ENCODE data around the gene ZNF41.
"Not testable (repeated sequence)": the region's sequence is repeated elsewhere in the genome, so short reads cannot be mapped to it uniquely, and the experiment has no call there.

Gene ZNF41

GRCh38 chrX:47513034-47513965 is 30.3 kb upstream of the ZNF41 start:
- not testable (repeated sequence) for H3K9me3 ChIP-seq (replicated peaks in 1 of 2; ENCODE audit: control insufficient read depth in 2 of 2, insufficient read depth in 1 of 2, low read depth in 1 of 2, low read length in 2 of 2); H2BK5ac ChIP-seq (ENCODE audit: low read length); H2AK5ac ChIP-seq (ENCODE audit: low read depth, low read length); H4K8ac ChIP-seq (ENCODE audit: low read depth, low read length); H3K36me3 ChIP-seq (replicated peaks in 1 of 2; ENCODE audit: control insufficient read depth in 2 of 2, insufficient read depth in 2 of 2, low read length in 2 of 2); H3K27me3 ChIP-seq (ENCODE audit: control insufficient read depth in 3 of 3, insufficient read depth in 3 of 3, low read depth in 1 of 3, low read length in 3 of 3); H3K4me1 ChIP-seq (ENCODE audit: control insufficient read depth in 2 of 2, insufficient read depth in 1 of 2, low read depth in 1 of 2, low read length in 2 of 2); H3K79me1 ChIP-seq (ENCODE audit: low read depth, low read length); H2BK15ac ChIP-seq (ENCODE audit: low read length); H2BK12ac ChIP-seq (ENCODE audit: low read length); H3K4ac ChIP-seq (ENCODE audit: low read length); DNase-seq (ENCODE audit: low spot score); H3K23ac ChIP-seq (ENCODE audit: low read depth, low read length, poor library complexity); H3K14ac ChIP-seq (ENCODE audit: low read length); H3K27ac ChIP-seq (replicated peaks; ENCODE audit: low read length); H3K18ac ChIP-seq (ENCODE audit: low read length); H3K9ac ChIP-seq (ENCODE audit: low read depth, low read length, poor library complexity); H4K91ac ChIP-seq (ENCODE audit: low read depth, low read length, poor library complexity); H3K4me2 ChIP-seq (ENCODE audit: insufficient read depth, low read length, poor library complexity, severe bottlenecking); H2BK120ac ChIP-seq (ENCODE audit: low read depth, low read length)
- WGBS, 2 donors (ENCODE audit: extremely low coverage in 2 of 2, insufficient read length in 2 of 2, insufficient replicate concordance in 1 of 2): no CpG with 5 or more reads among the region's 70 CpGs
- H2AFZ ChIP-seq (ENCODE audit: low read length): peak overlapping the region; percentile 58
- H3K4me3 ChIP-seq (ENCODE audit: low read length in 2 of 2): peak overlapping the region; percentile 45 to 69

- H4K8ac ChIP-seq (ENCODE audit: low read depth, low read length); H2AK5ac ChIP-seq (ENCODE audit: low read depth, low read length); H4K91ac ChIP-seq (ENCODE audit: low read depth, low read length, poor library complexity); H3K27ac ChIP-seq (replicated peaks; ENCODE audit: low read length); H3K14ac ChIP-seq (ENCODE audit: low read length); DNase-seq (ENCODE audit: low spot score); H3K18ac ChIP-seq (ENCODE audit: low read length); H3K36me3 ChIP-seq (replicated peaks in 1 of 2; ENCODE audit: control insufficient read depth in 2 of 2, insufficient read depth in 2 of 2, low read length in 2 of 2); H3K9ac ChIP-seq (ENCODE audit: low read depth, low read length, poor library complexity); H2BK120ac ChIP-seq (ENCODE audit: low read depth, low read length); H2BK5ac ChIP-seq (ENCODE audit: low read length); H3K4me1 ChIP-seq (ENCODE audit: control insufficient read depth in 2 of 2, insufficient read depth in 1 of 2, low read depth in 1 of 2, low read length in 2 of 2); H3K27me3 ChIP-seq (ENCODE audit: control insufficient read depth in 3 of 3, insufficient read depth in 3 of 3, low read depth in 1 of 3, low read length in 3 of 3); H2BK15ac ChIP-seq (ENCODE audit: low read length); H3K79me1 ChIP-seq (ENCODE audit: low read depth, low read length); H2BK12ac ChIP-seq (ENCODE audit: low read length); H3K23ac ChIP-seq (ENCODE audit: low read depth, low read length, poor library complexity); H3K4me2 ChIP-seq (ENCODE audit: insufficient read depth, low read length, poor library complexity, severe bottlenecking); H3K9me3 ChIP-seq (replicated peaks in 1 of 2; ENCODE audit: control insufficient read depth in 2 of 2, insufficient read depth in 1 of 2, low read depth in 1 of 2, low read length in 2 of 2); H3K4ac ChIP-seq (ENCODE audit: low read length): not testable (repeated sequence)
- WGBS, 2 donors (ENCODE audit: extremely low coverage in 2 of 2, insufficient read length in 2 of 2, insufficient replicate concordance in 1 of 2): no CpG with 5 or more reads among the region's 6 CpGs
- Histone ChIP-seq H2AFZ (ENCODE audit: low read length) (peak overlapping the region; percentile 35), H3K4me3 (ENCODE audit: low read length in 2 of 2) (peak overlapping the region in 1 of 2 donors; percentile 12)
Observed at GRCh38 chrX:47512383-47512782, 29.4 kb upstream of the ZNF41 start.

- no peaks in the 10 kb centered on the region for H3K79me1 ChIP-seq (ENCODE audit: low read depth, low read length)
- no peaks in the 10 kb centered on the region for H3K36me3 ChIP-seq (replicated peaks in 1 of 2; ENCODE audit: control insufficient read depth in 2 of 2, insufficient read depth in 2 of 2, low read length in 2 of 2)
- peaks cover 0 to 3% of the 10 kb centered on the region in 2 donors for H3K4me1 ChIP-seq (ENCODE audit: control insufficient read depth in 2 of 2, insufficient read depth in 1 of 2, low read depth in 1 of 2, low read length in 2 of 2)
- no peak overlapping the region for H3K18ac ChIP-seq (ENCODE audit: low read length)
- no peak overlapping the region for H2BK15ac ChIP-seq (ENCODE audit: low read length)
- H3K9ac ChIP-seq (ENCODE audit: low read depth, low read length, poor library complexity): no peak overlapping the region
- H4K8ac ChIP-seq (ENCODE audit: low read depth, low read length): no peak overlapping the region
- H2BK120ac ChIP-seq (ENCODE audit: low read depth, low read length): no peak overlapping the region
- H3K9me3 ChIP-seq (replicated peaks in 1 of 2; ENCODE audit: control insufficient read depth in 2 of 2, insufficient read depth in 1 of 2, low read depth in 1 of 2, low read length in 2 of 2): no peaks in the 10 kb centered on the region
- H3K14ac ChIP-seq (ENCODE audit: low read length): no peak overlapping the region
- peaks cover 0 to 6% (median 0%) of the 10 kb centered on the region in 3 experiments for H3K27me3 ChIP-seq (ENCODE audit: control insufficient read depth in 3 of 3, insufficient read depth in 3 of 3, low read depth in 1 of 3, low read length in 3 of 3)
- DNase-seq (ENCODE audit: low spot score): no peak
- no peak overlapping the region for H2BK5ac ChIP-seq (ENCODE audit: low read length)
- no peak overlapping the region for H2BK12ac ChIP-seq (ENCODE audit: low read length)
- WGBS, 2 donors (ENCODE audit: extremely low coverage in 2 of 2, insufficient read length in 2 of 2, insufficient replicate concordance in 1 of 2): no CpG with 5 or more reads among the region's 2 CpGs
- no peak overlapping the region for H4K91ac ChIP-seq (ENCODE audit: low read depth, low read length, poor library complexity)
- no peak overlapping the region for H2AK5ac ChIP-seq (ENCODE audit: low read depth, low read length)
- no peak overlapping the region for H3K4me2 ChIP-seq (ENCODE audit: insufficient read depth, low read length, poor library complexity, severe bottlenecking)
- H3K27ac ChIP-seq (replicated peaks; ENCODE audit: low read length): no peak overlapping the region
- no peak overlapping the region for H2AFZ ChIP-seq (ENCODE audit: low read length)
- H3K4me3 ChIP-seq (ENCODE audit: low read length in 2 of 2): no peak overlapping the region
- no peak overlapping the region for H3K23ac ChIP-seq (ENCODE audit: low read depth, low read length, poor library complexity)
- H3K4ac ChIP-seq (ENCODE audit: low read length): no peak overlapping the region
Observed at GRCh38 chrX:47507153-47507867, 24.3 kb upstream of the ZNF41 start.

GRCh38 chrX:47503151-47503550 is 20.1 kb upstream of the ZNF41 start:
- Histone ChIP-seq H2AFZ (ENCODE audit: low read length) (no peak overlapping the region), H4K8ac (ENCODE audit: low read depth, low read length) (no peak overlapping the region), H3K79me1 (ENCODE audit: low read depth, low read length) (no peaks in the 10 kb centered on the region), H2BK5ac (ENCODE audit: low read length) (no peak overlapping the region), H3K27ac (replicated peaks; ENCODE audit: low read length) (no peak overlapping the region), H3K4ac (ENCODE audit: low read length) (no peak overlapping the region), H2BK120ac (ENCODE audit: low read depth, low read length) (no peak overlapping the region), H3K4me2 (ENCODE audit: insufficient read depth, low read length, poor library complexity, severe bottlenecking) (no peak overlapping the region), H2AK5ac (ENCODE audit: low read depth, low read length) (no peak overlapping the region), H3K9ac (ENCODE audit: low read depth, low read length, poor library complexity) (no peak overlapping the region), H3K9me3 (replicated peaks in 1 of 2; ENCODE audit: control insufficient read depth in 2 of 2, insufficient read depth in 1 of 2, low read depth in 1 of 2, low read length in 2 of 2) (no peaks in the 10 kb centered on the region), H3K4me1 (ENCODE audit: control insufficient read depth in 2 of 2, insufficient read depth in 1 of 2, low read depth in 1 of 2, low read length in 2 of 2) (peaks cover 8 to 14% of the 10 kb centered on the region in 2 donors), H4K91ac (ENCODE audit: low read depth, low read length, poor library complexity) (no peak overlapping the region), H3K18ac (ENCODE audit: low read length) (no peak overlapping the region), H2BK12ac (ENCODE audit: low read length) (no peak overlapping the region), H3K23ac (ENCODE audit: low read depth, low read length, poor library complexity) (no peak overlapping the region), H3K36me3 (replicated peaks in 1 of 2; ENCODE audit: control insufficient read depth in 2 of 2, insufficient read depth in 2 of 2, low read length in 2 of 2) (no peaks in the 10 kb centered on the region), H3K4me3 (ENCODE audit: low read length in 2 of 2) (no peak overlapping the region), H3K27me3 (ENCODE audit: control insufficient read depth in 3 of 3, insufficient read depth in 3 of 3, low read depth in 1 of 3, low read length in 3 of 3) (peaks cover 0 to 6% (median 0%) of the 10 kb centered on the region in 3 experiments), H2BK15ac (ENCODE audit: low read length) (no peak overlapping the region), H3K14ac (ENCODE audit: low read length) (no peak overlapping the region)
- no CpG with 5 or more reads among the region's 5 CpGs for WGBS, 2 donors (ENCODE audit: extremely low coverage in 2 of 2, insufficient read length in 2 of 2, insufficient replicate concordance in 1 of 2)
- DNase-seq (ENCODE audit: low spot score): no peak

All from neuronal stem cell (in vitro differentiated cells).